Measurements from ENCODE around the gene SLC7A9.
"Not testable (repeated sequence)": the region's sequence is repeated elsewhere in the genome, so short reads cannot be mapped to it uniquely, and the experiment has no call there.

Gene SLC7A9

GRCh38 chr19:32856818-32857217 is 12.7 kb downstream of the SLC7A9 start:
- H3K27me3 ChIP-seq (replicated peaks in 2 of 5; ENCODE audit: control insufficient read depth in 4 of 5, insufficient read depth in 5 of 5, low read length in 4 of 5); H3K36me3 ChIP-seq (ENCODE audit: control insufficient read depth in 4 of 4, insufficient read depth in 4 of 4, low read length in 3 of 4); POLR2A ChIA-PET; H3K27ac ChIP-seq (ENCODE audit: insufficient read depth in 1 of 2, low read depth in 1 of 2, low read length in 2 of 2, poor library complexity in 1 of 2, severe bottlenecking in 2 of 2); DNase-seq; H3K4me3 ChIP-seq (ENCODE audit: control insufficient read depth in 1 of 7, extremely low read depth in 1 of 7, insufficient read depth in 4 of 7, low read depth in 2 of 7, low read length in 6 of 7); H3K4me1 ChIP-seq (ENCODE audit: control extremely low read depth in 1 of 4, control insufficient read depth in 4 of 4, insufficient read depth in 4 of 4, low read length in 3 of 4); H3K9me3 ChIP-seq (ENCODE audit: control extremely low read depth in 1 of 5, control insufficient read depth in 4 of 5, insufficient read depth in 2 of 5, low read depth in 1 of 5, low read length in 4 of 5): not testable (repeated sequence)
- CTCF ChIA-PET: interaction anchor here (1.2 kb wide), 1 partner anchor 12 kb away, joined by 3 read pairs; no protein-coding TSS in a partner anchor
- 97% methylated on average over 6 of the region's 7 CpGs for WGBS (ENCODE audit: insufficient coverage)

- DNase-seq: no peak
- 96% methylated on average over 5 of the region's 6 CpGs for WGBS (ENCODE audit: insufficient coverage)
- CTCF ChIA-PET: no interaction called here
- Histone ChIP-seq H3K27me3 (replicated peaks in 2 of 5; ENCODE audit: control insufficient read depth in 4 of 5, insufficient read depth in 5 of 5, low read length in 4 of 5) (no peaks in the 10 kb centered on the region), H3K9me3 (ENCODE audit: control extremely low read depth in 1 of 5, control insufficient read depth in 4 of 5, insufficient read depth in 2 of 5, low read depth in 1 of 5, low read length in 4 of 5) (no peaks in the 10 kb centered on the region), H3K4me1 (ENCODE audit: control extremely low read depth in 1 of 4, control insufficient read depth in 4 of 4, insufficient read depth in 4 of 4, low read length in 3 of 4) (no peaks in the 10 kb centered on the region), H3K36me3 (ENCODE audit: control insufficient read depth in 4 of 4, insufficient read depth in 4 of 4, low read length in 3 of 4) (no peaks in the 10 kb centered on the region), H3K4me3 (ENCODE audit: control insufficient read depth in 1 of 7, extremely low read depth in 1 of 7, insufficient read depth in 4 of 7, low read depth in 2 of 7, low read length in 6 of 7) (no peak overlapping the region), H3K27ac (ENCODE audit: insufficient read depth in 1 of 2, low read depth in 1 of 2, low read length in 2 of 2, poor library complexity in 1 of 2, severe bottlenecking in 2 of 2) (no peak overlapping the region)
- POLR2A ChIA-PET: no interaction called here
These were observed 17.4 kb downstream of the SLC7A9 start for GRCh38 chr19:32852216-32852615.

GRCh38 chr19:32848035-32848434 is 21.5 kb downstream of the SLC7A9 start:
- POLR2A ChIA-PET: not testable (repeated sequence)
- WGBS (ENCODE audit: insufficient coverage): no CpG with 5 or more reads among the region's 2 CpGs

GRCh38 chr19:32843716-32844245 is 25.8 kb downstream of the SLC7A9 start:
- DNase-seq: no peak
- CTCF ChIA-PET: interaction anchor here (1.5 kb wide), 1 partner anchor 13 kb away, joined by 3 read pairs; no protein-coding TSS in a partner anchor
- POLR2A ChIA-PET: no interaction called here
- Histone ChIP-seq H3K4me3 (ENCODE audit: control insufficient read depth in 1 of 7, extremely low read depth in 1 of 7, insufficient read depth in 4 of 7, low read depth in 2 of 7, low read length in 6 of 7) (no peak overlapping the region), H3K9me3 (ENCODE audit: control extremely low read depth in 1 of 5, control insufficient read depth in 4 of 5, insufficient read depth in 2 of 5, low read depth in 1 of 5, low read length in 4 of 5) (peaks cover 0 to 13% (median 4%) of the 10 kb centered on the region in 5 experiments), H3K27ac (ENCODE audit: insufficient read depth in 1 of 2, low read depth in 1 of 2, low read length in 2 of 2, poor library complexity in 1 of 2, severe bottlenecking in 2 of 2) (no peak overlapping the region), H3K4me1 (ENCODE audit: control extremely low read depth in 1 of 4, control insufficient read depth in 4 of 4, insufficient read depth in 4 of 4, low read length in 3 of 4) (no peaks in the 10 kb centered on the region), H3K27me3 (replicated peaks in 2 of 5; ENCODE audit: control insufficient read depth in 4 of 5, insufficient read depth in 5 of 5, low read length in 4 of 5) (no peaks in the 10 kb centered on the region), H3K36me3 (ENCODE audit: control insufficient read depth in 4 of 4, insufficient read depth in 4 of 4, low read length in 3 of 4) (no peaks in the 10 kb centered on the region)
- 97% methylated on average over 14 of the region's 19 CpGs for WGBS (ENCODE audit: insufficient coverage)

More at GRCh38 chr19:32848035-32848434, 21.5 kb downstream of the SLC7A9 start:
- DNase-seq; H3K9me3 ChIP-seq (ENCODE audit: control extremely low read depth in 1 of 5, control insufficient read depth in 4 of 5, insufficient read depth in 2 of 5, low read depth in 1 of 5, low read length in 4 of 5); CTCF ChIA-PET; H3K4me3 ChIP-seq (ENCODE audit: control insufficient read depth in 1 of 7, extremely low read depth in 1 of 7, insufficient read depth in 4 of 7, low read depth in 2 of 7, low read length in 6 of 7); H3K4me1 ChIP-seq (ENCODE audit: control extremely low read depth in 1 of 4, control insufficient read depth in 4 of 4, insufficient read depth in 4 of 4, low read length in 3 of 4); H3K27ac ChIP-seq (ENCODE audit: insufficient read depth in 1 of 2, low read depth in 1 of 2, low read length in 2 of 2, poor library complexity in 1 of 2, severe bottlenecking in 2 of 2); H3K27me3 ChIP-seq (replicated peaks in 2 of 5; ENCODE audit: control insufficient read depth in 4 of 5, insufficient read depth in 5 of 5, low read length in 4 of 5); H3K36me3 ChIP-seq (ENCODE audit: control insufficient read depth in 4 of 4, insufficient read depth in 4 of 4, low read length in 3 of 4): not testable (repeated sequence)

GRCh38 chr19:32842061-32842460 is 27.5 kb downstream of the SLC7A9 start:
- H3K4me1 ChIP-seq (ENCODE audit: control extremely low read depth in 1 of 4, control insufficient read depth in 4 of 4, insufficient read depth in 4 of 4, low read length in 3 of 4): no peaks in the 10 kb centered on the region
- ChIA-PET CTCF (no interaction called here), POLR2A (no interaction called here)
- H3K27ac ChIP-seq (ENCODE audit: insufficient read depth in 1 of 2, low read depth in 1 of 2, low read length in 2 of 2, poor library complexity in 1 of 2, severe bottlenecking in 2 of 2): no peak overlapping the region
- H3K9me3 ChIP-seq (ENCODE audit: control extremely low read depth in 1 of 5, control insufficient read depth in 4 of 5, insufficient read depth in 2 of 5, low read depth in 1 of 5, low read length in 4 of 5): peaks cover 0 to 13% (median 4%) of the 10 kb centered on the region in 5 experiments
- no peak overlapping the region for H3K4me3 ChIP-seq (ENCODE audit: control insufficient read depth in 1 of 7, extremely low read depth in 1 of 7, insufficient read depth in 4 of 7, low read depth in 2 of 7, low read length in 6 of 7)
- H3K27me3 ChIP-seq (replicated peaks in 2 of 5; ENCODE audit: control insufficient read depth in 4 of 5, insufficient read depth in 5 of 5, low read length in 4 of 5): no peaks in the 10 kb centered on the region
- DNase-seq: no peak
- WGBS (ENCODE audit: insufficient coverage): 98% methylated on average over 7 of the region's 8 CpGs
- no peaks in the 10 kb centered on the region for H3K36me3 ChIP-seq (ENCODE audit: control insufficient read depth in 4 of 4, insufficient read depth in 4 of 4, low read length in 3 of 4)

- Histone ChIP-seq H3K4me3 (ENCODE audit: control insufficient read depth in 1 of 7, extremely low read depth in 1 of 7, insufficient read depth in 4 of 7, low read depth in 2 of 7, low read length in 6 of 7) (no peak overlapping the region), H3K27me3 (replicated peaks in 2 of 5; ENCODE audit: control insufficient read depth in 4 of 5, insufficient read depth in 5 of 5, low read length in 4 of 5) (no peaks in the 10 kb centered on the region), H3K4me1 (ENCODE audit: control extremely low read depth in 1 of 4, control insufficient read depth in 4 of 4, insufficient read depth in 4 of 4, low read length in 3 of 4) (no peaks in the 10 kb centered on the region), H3K27ac (ENCODE audit: insufficient read depth in 1 of 2, low read depth in 1 of 2, low read length in 2 of 2, poor library complexity in 1 of 2, severe bottlenecking in 2 of 2) (no peak overlapping the region), H3K36me3 (ENCODE audit: control insufficient read depth in 4 of 4, insufficient read depth in 4 of 4, low read length in 3 of 4) (no peaks in the 10 kb centered on the region), H3K9me3 (ENCODE audit: control extremely low read depth in 1 of 5, control insufficient read depth in 4 of 5, insufficient read depth in 2 of 5, low read depth in 1 of 5, low read length in 4 of 5) (peaks cover 0 to 13% (median 4%) of the 10 kb centered on the region in 5 experiments)
- no peak for DNase-seq
- POLR2A ChIA-PET: no interaction called here
- no CpG with 5 or more reads among the region's 7 CpGs for WGBS (ENCODE audit: insufficient coverage)
- CTCF ChIA-PET: no interaction called here
These were observed 32.0 kb downstream of the SLC7A9 start for GRCh38 chr19:32837531-32837930.

GRCh38 chr19:32833388-32833787 is 36.2 kb downstream of the SLC7A9 start:
- H3K9me3 ChIP-seq (ENCODE audit: control extremely low read depth in 1 of 5, control insufficient read depth in 4 of 5, insufficient read depth in 2 of 5, low read depth in 1 of 5, low read length in 4 of 5); H3K36me3 ChIP-seq (ENCODE audit: control insufficient read depth in 4 of 4, insufficient read depth in 4 of 4, low read length in 3 of 4); H3K4me1 ChIP-seq (ENCODE audit: control extremely low read depth in 1 of 4, control insufficient read depth in 4 of 4, insufficient read depth in 4 of 4, low read length in 3 of 4); H3K27ac ChIP-seq (ENCODE audit: insufficient read depth in 1 of 2, low read depth in 1 of 2, low read length in 2 of 2, poor library complexity in 1 of 2, severe bottlenecking in 2 of 2); DNase-seq; POLR2A ChIA-PET; H3K4me3 ChIP-seq (ENCODE audit: control insufficient read depth in 1 of 7, extremely low read depth in 1 of 7, insufficient read depth in 4 of 7, low read depth in 2 of 7, low read length in 6 of 7); H3K27me3 ChIP-seq (replicated peaks in 2 of 5; ENCODE audit: control insufficient read depth in 4 of 5, insufficient read depth in 5 of 5, low read length in 4 of 5): not testable (repeated sequence)
- CTCF ChIA-PET: interaction anchor here (0.6 kb wide), 1 partner anchor 290 kb away, joined by 3 read pairs; no protein-coding TSS in a partner anchor
- 100% methylated on average over 1 of the region's 7 CpGs for WGBS (ENCODE audit: insufficient coverage)
